ENCODE measurements around the gene CTSS.

The CTSS gene

GRCh38 chr1:150764617-150765101 lies 919 bp downstream of the CTSS start:
- H3K4me2 ChIP-seq (ENCODE audit: low read length): no peak overlapping the region
- no peak overlapping the region for H3K9ac ChIP-seq
- no peaks in the 10 kb centered on the region for H3K27me3 ChIP-seq (ENCODE audit: control insufficient read depth, insufficient read depth, low read length)
- no peaks in the 10 kb centered on the region for H3K9me3 ChIP-seq (ENCODE audit: control insufficient read depth, low read length)
- no peak overlapping the region for H3K4me3 ChIP-seq (ENCODE audit: low read depth, low read length)
- no peak overlapping the region for H2AFZ ChIP-seq
- no peaks in the 10 kb centered on the region for H3K36me3 ChIP-seq (ENCODE audit: control insufficient read depth, insufficient read depth, low read length)
- H3K4me1 ChIP-seq: no peaks in the 10 kb centered on the region
- no peak overlapping the region for H3K27ac ChIP-seq
- TF ChIP-seq CTCF (IDR thresholded peaks at IDR 0.05): no peak
- no peaks in the 10 kb centered on the region for H3K79me2 ChIP-seq

- H3K9me3 ChIP-seq (ENCODE audit: control insufficient read depth, low read length): no peaks in the 10 kb centered on the region
- H3K27ac ChIP-seq: no peak overlapping the region
- H3K4me3 ChIP-seq (ENCODE audit: low read depth, low read length): no peak overlapping the region
- no peaks in the 10 kb centered on the region for H3K27me3 ChIP-seq (ENCODE audit: control insufficient read depth, insufficient read depth, low read length)
- H3K79me2 ChIP-seq: no peaks in the 10 kb centered on the region
- H2AFZ ChIP-seq: no peak overlapping the region
- H3K9ac ChIP-seq: no peak overlapping the region
- H3K4me2 ChIP-seq (ENCODE audit: low read length): no peak overlapping the region
- no peak for TF ChIP-seq CTCF (IDR thresholded peaks at IDR 0.05)
- H3K4me1 ChIP-seq: no peaks in the 10 kb centered on the region
- H3K36me3 ChIP-seq (ENCODE audit: control insufficient read depth, insufficient read depth, low read length): no peaks in the 10 kb centered on the region
These were observed 2.6 kb downstream of the CTSS start for GRCh38 chr1:150763018-150763417.

GRCh38 chr1:150762552-150762951 lies 3.0 kb downstream of the CTSS start:
- Histone ChIP-seq H3K27ac (no peak overlapping the region), H3K4me3 (ENCODE audit: low read depth, low read length) (no peak overlapping the region), H3K9ac (no peak overlapping the region), H3K4me2 (ENCODE audit: low read length) (no peak overlapping the region), H3K27me3 (ENCODE audit: control insufficient read depth, insufficient read depth, low read length) (no peaks in the 10 kb centered on the region), H3K9me3 (ENCODE audit: control insufficient read depth, low read length) (no peaks in the 10 kb centered on the region), H3K79me2 (no peaks in the 10 kb centered on the region), H3K4me1 (no peaks in the 10 kb centered on the region), H3K36me3 (ENCODE audit: control insufficient read depth, insufficient read depth, low read length) (no peaks in the 10 kb centered on the region), H2AFZ (no peak overlapping the region)
- no peak for TF ChIP-seq CTCF (IDR thresholded peaks at IDR 0.05)

GRCh38 chr1:150761801-150762200 lies 3.8 kb downstream of the CTSS start:
- Histone ChIP-seq H3K4me1 (no peaks in the 10 kb centered on the region), H2AFZ (no peak overlapping the region), H3K4me3 (ENCODE audit: low read depth, low read length) (no peak overlapping the region), H3K36me3 (ENCODE audit: control insufficient read depth, insufficient read depth, low read length) (no peaks in the 10 kb centered on the region), H3K79me2 (no peaks in the 10 kb centered on the region), H3K9me3 (ENCODE audit: control insufficient read depth, low read length) (no peaks in the 10 kb centered on the region), H3K4me2 (ENCODE audit: low read length) (no peak overlapping the region), H3K27me3 (ENCODE audit: control insufficient read depth, insufficient read depth, low read length) (no peaks in the 10 kb centered on the region), H3K9ac (no peak overlapping the region), H3K27ac (no peak overlapping the region)
- TF ChIP-seq CTCF (IDR thresholded peaks at IDR 0.05): no peak

GRCh38 chr1:150760013-150760412 lies 5.6 kb downstream of the CTSS start:
- no peaks in the 10 kb centered on the region for H3K79me2 ChIP-seq
- no peaks in the 10 kb centered on the region for H3K4me1 ChIP-seq
- H3K9ac ChIP-seq: no peak overlapping the region
- H3K27ac ChIP-seq: no peak overlapping the region
- no peak overlapping the region for H3K4me3 ChIP-seq (ENCODE audit: low read depth, low read length)
- no peak overlapping the region for H2AFZ ChIP-seq
- no peaks in the 10 kb centered on the region for H3K36me3 ChIP-seq (ENCODE audit: control insufficient read depth, insufficient read depth, low read length)
- no peaks in the 10 kb centered on the region for H3K9me3 ChIP-seq (ENCODE audit: control insufficient read depth, low read length)
- no peak for TF ChIP-seq CTCF (IDR thresholded peaks at IDR 0.05)
- no peaks in the 10 kb centered on the region for H3K27me3 ChIP-seq (ENCODE audit: control insufficient read depth, insufficient read depth, low read length)
- no peak overlapping the region for H3K4me2 ChIP-seq (ENCODE audit: low read length)

Data from parathyroid adenoma (tissue), 2 donors.